Colonic mucosa (tissue), 4 donors: ENCODE results near the gene DHX35. TPM values are rescaled to one million over a fixed set of nuclear protein-coding genes. Genes with fewer than 3 reads are reported as not detected.
A peak's percentile ranks its signal among the peaks of the same experiment; 100 is the strongest.

Experiments used
- DNase-seq: peaks from one replicate; pipeline ENCODE4 v3.0.0-alpha.2; 2020
- H3K27ac ChIP-seq: fragments of 200-600 bp; one replicate; pipeline ENCODE4 v1.8.0; 2021
- H3K27me3 ChIP-seq: fragments of 200-600 bp; one replicate; pipeline ENCODE4 v1.8.0; 2021
- H3K36me3 ChIP-seq: fragments of 200-600 bp; one replicate; pipeline ENCODE4 v1.8.0; 2021
- H3K4me1 ChIP-seq: fragments of 200-600 bp; one replicate; pipeline ENCODE4 v1.8.0; 2021; ENCODE audit warnings: mild to moderate bottlenecking
- H3K4me3 ChIP-seq: fragments of 200-600 bp; one replicate; pipeline ENCODE4 v1.8.0; 2021
- H3K9ac ChIP-seq, 2 donors: one replicate each; pipeline ENCODE4 v1.7.0; 2013; ENCODE audit warnings: control low read depth in 2 of 2, low read depth in 2 of 2, low read length in 2 of 2
- H3K9me3 ChIP-seq: fragments of 200-600 bp; one replicate; pipeline ENCODE4 v1.8.0; 2021
- CTCF ChIP-seq: fragments of 200-600 bp; IDR thresholded peaks from one replicate; pipeline ENCODE4 v1.8.0; 2022; ENCODE audit warnings: antibody characterized with exemption, mild to moderate bottlenecking
- intact Hi-C: fragments of 100-400 bp; cut with DNase I; formaldehyde crosslinking; loops from one replicate; pipeline ENCODE4 v1.14.1; 2022
- total RNA-seq, 2 donors: library from RNA; stranded (reverse); fragmentation: NEBNext Ultra II Directional in 1 of 2; extraction: Animal tissue kit (Norgen Biotek cat#: 25700) in 1 of 2; gene quantifications; one replicate each; pipeline ENCODE4 v1.2.1, GENCODE V29; 2021
- donor health status: healthy.
- donor health status: DM: no; HTN: no; CAD: no.
- donor health status: DM: no; HTN: no; CAD: no.

DHX35 gene
- total RNA-seq, 2 donors from 2014 or later, result 16.3 to 16.9 TPM

- Histone ChIP-seq H3K4me1 (no peaks in the 10 kb centered on the region), H3K9me3 (no peaks in the 10 kb centered on the region), H3K27me3 (no peaks in the 10 kb centered on the region), H3K4me3 (no peak overlapping the region), H3K27ac (no peak overlapping the region), H3K36me3 (no peaks in the 10 kb centered on the region), H3K9ac (no peak overlapping the region)
- intact Hi-C loops, result no loop called here
- no peak for TF ChIP-seq CTCF
- no peak for DNase-seq
These were observed 41.7 kb upstream of the DHX35 start for GRCh38 chr20:38920411-38920810.

GRCh38 chr20:38920851-38921250 is 41.3 kb upstream of the DHX35 start:
- TF ChIP-seq CTCF, result no peak
- no peak overlapping the region for H3K4me3 ChIP-seq
- no peaks in the 10 kb centered on the region for H3K9me3 ChIP-seq
- H3K4me1 ChIP-seq, result no peaks in the 10 kb centered on the region
- intact Hi-C loops, result no loop called here
- H3K36me3 ChIP-seq, result no peaks in the 10 kb centered on the region
- H3K27me3 ChIP-seq, result no peaks in the 10 kb centered on the region
- DNase-seq, result no peak
- H3K9ac ChIP-seq, result no peak overlapping the region
- no peak overlapping the region for H3K27ac ChIP-seq

- intact Hi-C loops, result no loop called here
- Histone ChIP-seq H3K27me3 (no peaks in the 10 kb centered on the region), H3K9me3 (no peaks in the 10 kb centered on the region), H3K4me3 (no peak overlapping the region), H3K27ac (no peak overlapping the region), H3K36me3 (no peaks in the 10 kb centered on the region), H3K9ac (no peak overlapping the region), H3K4me1 (no peaks in the 10 kb centered on the region)
- DNase-seq, result no peak
- TF ChIP-seq CTCF, result no peak
These were observed 37.4 kb upstream of the DHX35 start for GRCh38 chr20:38924718-38925117.

- intact Hi-C loops, result loop anchor here (2.0 kb wide), 1 partner anchor 122 kb away; no protein-coding TSS in a partner anchor
- Histone ChIP-seq H3K27me3 (no peaks in the 10 kb centered on the region), H3K9ac (peak within 1 kb of the TSS; percentile 71 to 79), H3K27ac (peak within 1 kb of the TSS; percentile 46), H3K9me3 (no peaks in the 10 kb centered on the region), H3K36me3 (no peaks in the 10 kb centered on the region), H3K4me1 (no peaks in the 10 kb centered on the region), H3K4me3 (peak within 1 kb of the TSS; percentile 77)
- DNase-seq, result peak; percentile 96
- TF ChIP-seq CTCF, result no peak
These were observed 35.8 kb upstream of the DHX35 start, which contains the start of gene FAM83D for GRCh38 chr20:38926142-38926933. FAM83D (plus strand) TSS chr20:38926417; CDS start chr20:38926443, 26 bp downstream.

GRCh38 chr20:38926934-38927616 is 35.1 kb upstream of the DHX35 start:
- no peaks in the 10 kb centered on the region for H3K4me1 ChIP-seq
- TF ChIP-seq CTCF, result no peak
- H3K4me3 ChIP-seq, result peak overlapping the region; percentile 77
- H3K27ac ChIP-seq, result peak overlapping the region; percentile 46
- DNase-seq, result peak; percentile 21
- no peaks in the 10 kb centered on the region for H3K36me3 ChIP-seq
- no peaks in the 10 kb centered on the region for H3K9me3 ChIP-seq
- intact Hi-C loops, result loop anchor here (2.0 kb wide), 1 partner anchor 122 kb away; no protein-coding TSS in a partner anchor
- no peaks in the 10 kb centered on the region for H3K27me3 ChIP-seq
- H3K9ac ChIP-seq, result peak overlapping the region; percentile 71 to 79
